Fibroblast of lung (primary cell): ENCODE results near the gene PPFIBP2. TPM values are rescaled to one million over a fixed set of nuclear protein-coding genes. Genes with fewer than 3 reads are reported as not detected.

ENCODE experiments used
- DNase-seq, 2 donors: peaks; one replicate each; pipeline versions ENCODE4 v3.0.0 to v3.0.0-alpha.2; 2010; ENCODE audit warnings: low read depth in 2 of 2
- H2AFZ ChIP-seq: 2 replicates; pipeline ENCODE4 v1.5.1; 2012; ENCODE audit warnings: low read length, control low read depth, inconsistent platforms
- H3K27ac ChIP-seq: 2 replicates; pipeline ENCODE4 v1.5.1; 2011; ENCODE audit warnings: low read length, control low read depth; ENCODE audit not compliant: insufficient read depth
- H3K27me3 ChIP-seq: 2 replicates; pipeline ENCODE4 v1.5.1; 2011; ENCODE audit warnings: mild to moderate bottlenecking, low read length; ENCODE audit not compliant: control insufficient read depth, insufficient read depth
- H3K36me3 ChIP-seq: 2 replicates; pipeline ENCODE4 v1.5.1; 2011; ENCODE audit warnings: low read length; ENCODE audit not compliant: control insufficient read depth, insufficient read depth
- H3K4me1 ChIP-seq: 2 replicates; pipeline ENCODE4 v1.5.1; 2011; ENCODE audit warnings: low read length; ENCODE audit not compliant: control insufficient read depth, insufficient read depth; ENCODE audit errors: extremely low read depth
- H3K4me2 ChIP-seq: 2 replicates; pipeline ENCODE4 v1.5.1; 2011; ENCODE audit warnings: low read length, control low read depth; ENCODE audit not compliant: insufficient read depth; ENCODE audit errors: extremely low read depth
- H3K4me3 ChIP-seq, 4 experiments: fragments of 200-600 bp in 1 of 4; sonication (generic) in 1 of 4; replicated peaks in 1 of 4; 2 replicates each; pipeline ENCODE4 v1.5.1; 2011 to 2016; ENCODE audit warnings: low read length in 4 of 4, low read depth in 3 of 4, mild to moderate bottlenecking in 3 of 4, control low read depth in 2 of 4, inconsistent platforms in 1 of 4, mixed read lengths in 1 of 4; ENCODE audit not compliant: insufficient read depth in 1 of 4; ENCODE audit errors: control extremely low read depth in 1 of 4
- H3K79me2 ChIP-seq: 2 replicates; pipeline ENCODE4 v1.5.1; 2012; ENCODE audit warnings: mild to moderate bottlenecking, low read length, inconsistent platforms; ENCODE audit not compliant: control insufficient read depth, insufficient read depth
- H3K9ac ChIP-seq: 2 replicates; pipeline ENCODE4 v1.5.1; 2011; ENCODE audit warnings: mild to moderate bottlenecking, low read length, control low read depth; ENCODE audit not compliant: insufficient read depth
- H3K9me3 ChIP-seq: 2 replicates; pipeline ENCODE4 v1.5.1; 2012; ENCODE audit warnings: low read depth, low read length; ENCODE audit not compliant: control insufficient read depth, insufficient read depth
- H4K20me1 ChIP-seq: 2 replicates; pipeline ENCODE4 v1.5.1; 2011; ENCODE audit warnings: low read length; ENCODE audit not compliant: control insufficient read depth, insufficient read depth; ENCODE audit errors: extremely low read depth
- EZH2 ChIP-seq: IDR thresholded peaks from 2 replicates; pipeline ENCODE4 v1.5.1; 2012; ENCODE audit warnings: low read length, control low read depth, mild to moderate bottlenecking; ENCODE audit errors: missing control alignments
- polyA plus RNA-seq, 2 donors: library from polyadenylated mRNA; depleted of rRNA in 1 of 2; stranded (reverse) in 1 of 2; unstranded in 1 of 2; fragments of >200 nt; gene quantifications; 2 replicates each; pipeline ENCODE4 v1.2.1, GENCODE V29; 2011 to 2012; ENCODE audit warnings: missing spikeins in 1 of 2
- total RNA-seq: library from RNA; depleted of rRNA; stranded (reverse); fragments of >200 nt; gene quantifications from 2 replicates; pipeline ENCODE4 v1.2.1, GENCODE V29; 2014
- TF ChIP-seq, protein P1 (sequence below), 2 donors: IDR thresholded peaks in 1 of 2; conservative IDR thresholded peaks in 1 of 2; 1 replicate in 1 of 2; 2 replicates in 1 of 2; pipeline ENCODE4 v1.5.1; 2011 to 2012; ENCODE audit warnings: low read length in 2 of 2, control low read depth in 1 of 2, inconsistent platforms in 1 of 2, low read depth in 1 of 2, mild to moderate bottlenecking in 1 of 2

Gene PPFIBP2
- total and polyA plus RNA-seq, 2 donors (not counting 1 experiment from before 2014, with no cell fraction given) = 11.4 to 38.8 TPM

GRCh38 chr11:7621090-7621489 lies 107.3 kb downstream of the PPFIBP2 start:
- no peaks in the 10 kb centered on the region for H3K79me2 ChIP-seq
- no peak overlapping the region for H2AFZ ChIP-seq
- H4K20me1 ChIP-seq = no peaks in the 10 kb centered on the region
- no peak overlapping the region for H3K27ac ChIP-seq
- H3K4me1 ChIP-seq = no peaks in the 10 kb centered on the region
- no peak overlapping the region for H3K9ac ChIP-seq
- no peaks in the 10 kb centered on the region for H3K36me3 ChIP-seq
- no peak overlapping the region for H3K4me2 ChIP-seq
- no peaks in the 10 kb centered on the region for H3K9me3 ChIP-seq
- H3K27me3 ChIP-seq = no peaks in the 10 kb centered on the region
- TF ChIP-seq, protein P1, sequence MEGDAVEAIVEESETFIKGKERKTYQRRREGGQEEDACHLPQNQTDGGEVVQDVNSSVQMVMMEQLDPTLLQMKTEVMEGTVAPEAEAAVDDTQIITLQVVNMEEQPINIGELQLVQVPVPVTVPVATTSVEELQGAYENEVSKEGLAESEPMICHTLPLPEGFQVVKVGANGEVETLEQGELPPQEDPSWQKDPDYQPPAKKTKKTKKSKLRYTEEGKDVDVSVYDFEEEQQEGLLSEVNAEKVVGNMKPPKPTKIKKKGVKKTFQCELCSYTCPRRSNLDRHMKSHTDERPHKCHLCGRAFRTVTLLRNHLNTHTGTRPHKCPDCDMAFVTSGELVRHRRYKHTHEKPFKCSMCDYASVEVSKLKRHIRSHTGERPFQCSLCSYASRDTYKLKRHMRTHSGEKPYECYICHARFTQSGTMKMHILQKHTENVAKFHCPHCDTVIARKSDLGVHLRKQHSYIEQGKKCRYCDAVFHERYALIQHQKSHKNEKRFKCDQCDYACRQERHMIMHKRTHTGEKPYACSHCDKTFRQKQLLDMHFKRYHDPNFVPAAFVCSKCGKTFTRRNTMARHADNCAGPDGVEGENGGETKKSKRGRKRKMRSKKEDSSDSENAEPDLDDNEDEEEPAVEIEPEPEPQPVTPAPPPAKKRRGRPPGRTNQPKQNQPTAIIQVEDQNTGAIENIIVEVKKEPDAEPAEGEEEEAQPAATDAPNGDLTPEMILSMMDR (conservative IDR thresholded peaks at IDR 0.05 in 1 of 2, IDR thresholded peaks at IDR 0.05 in 1 of 2; ENCODE audit: low read depth in 1 of 2, low read length in 2 of 2) = no peak
- no peak for TF ChIP-seq EZH2
- no peak overlapping the region for H3K4me3 ChIP-seq
- no peak for DNase-seq

DNA sequence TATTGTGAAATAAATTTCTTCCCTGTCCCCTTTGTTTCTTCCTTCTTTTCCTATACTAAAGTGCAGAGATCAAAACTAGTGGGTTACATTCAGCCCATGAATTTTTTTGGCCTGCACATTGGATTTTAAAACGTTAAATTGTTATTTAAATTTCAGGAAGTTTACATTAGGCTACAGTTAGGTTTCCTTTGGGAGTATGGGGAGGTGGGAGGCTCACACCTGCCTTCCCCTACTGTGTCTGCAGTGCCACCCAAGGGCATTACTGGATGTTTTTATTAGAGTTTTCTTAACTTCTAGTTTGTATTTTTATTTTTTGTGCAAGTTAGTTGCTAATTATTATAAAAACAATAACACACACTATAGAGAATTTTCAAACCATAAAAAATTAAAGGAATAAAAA lies 107.8 kb downstream of the PPFIBP2 start:
- H3K9ac ChIP-seq = no peak overlapping the region
- no peaks in the 10 kb centered on the region for H3K79me2 ChIP-seq
- H3K4me2 ChIP-seq = no peak overlapping the region
- H3K4me1 ChIP-seq = no peaks in the 10 kb centered on the region
- DNase-seq = no peak
- no peak overlapping the region for H2AFZ ChIP-seq
- H4K20me1 ChIP-seq = no peaks in the 10 kb centered on the region
- H3K9me3 ChIP-seq = no peaks in the 10 kb centered on the region
- H3K4me3 ChIP-seq = no peak overlapping the region
- H3K27ac ChIP-seq = no peak overlapping the region
- TF ChIP-seq, protein P1 (conservative IDR thresholded peaks at IDR 0.05 in 1 of 2, IDR thresholded peaks at IDR 0.05 in 1 of 2; ENCODE audit: low read depth in 1 of 2, low read length in 2 of 2) = no peak
- TF ChIP-seq EZH2 = no peak
- H3K27me3 ChIP-seq = no peaks in the 10 kb centered on the region
- no peaks in the 10 kb centered on the region for H3K36me3 ChIP-seq

GRCh38 chr11:7622721-7623120 lies 108.9 kb downstream of the PPFIBP2 start:
- H3K4me1 ChIP-seq = no peaks in the 10 kb centered on the region
- no peak overlapping the region for H3K4me2 ChIP-seq
- H3K9me3 ChIP-seq = no peaks in the 10 kb centered on the region
- no peak overlapping the region for H3K9ac ChIP-seq
- no peak for DNase-seq
- no peak overlapping the region for H2AFZ ChIP-seq
- no peaks in the 10 kb centered on the region for H3K27me3 ChIP-seq
- no peak overlapping the region for H3K27ac ChIP-seq
- TF ChIP-seq, protein P1 (conservative IDR thresholded peaks at IDR 0.05 in 1 of 2, IDR thresholded peaks at IDR 0.05 in 1 of 2; ENCODE audit: low read depth in 1 of 2, low read length in 2 of 2) = no peak
- no peaks in the 10 kb centered on the region for H4K20me1 ChIP-seq
- no peaks in the 10 kb centered on the region for H3K79me2 ChIP-seq
- H3K36me3 ChIP-seq = no peaks in the 10 kb centered on the region
- H3K4me3 ChIP-seq = no peak overlapping the region
